Measurements from ENCODE around the gene LRRC71. TPM values are rescaled to one million over a fixed set of nuclear protein-coding genes. Genes with fewer than 3 reads are reported as not detected.

The LRRC71 gene
- total and polyA plus RNA-seq, 2 donors (not counting 1 experiment from before 2014, with no cell fraction given), result not detected

GRCh38 chr1:156963621-156964020 lies 43.2 kb downstream of the LRRC71 start:
- no CpG with 5 or more reads among the region's 3 CpGs for WGBS (ENCODE audit: insufficient coverage)
- ChIA-PET POLR2A (no interaction called here), CTCF (no interaction called here)
- ATAC-seq (ENCODE audit: low read depth) (no peak), DNase-seq (peak; percentile 39)
- H3K27me3 ChIP-seq (replicated peaks in 1 of 4; ENCODE audit: control extremely low read depth in 1 of 4, control insufficient read depth in 3 of 4, insufficient read depth in 4 of 4, low read length in 3 of 4), result peaks cover 0 to 8% (median 0%) of the 10 kb centered on the region in 4 experiments
- peak overlapping the region; percentile 73 for H2AFZ ChIP-seq (ENCODE audit: insufficient read depth, low read depth, low read length, poor library complexity, severe bottlenecking)
- peaks cover 16 to 19% of the 10 kb centered on the region in 2 donors for H3K4me1 ChIP-seq (ENCODE audit: control insufficient read depth in 2 of 2, insufficient read depth in 2 of 2, low read length in 2 of 2)
- H3K79me2 ChIP-seq (ENCODE audit: control insufficient read depth, insufficient read depth, low read length), result no peaks in the 10 kb centered on the region
- intact Hi-C loops (cut with micrococcal nuclease), result no loop called here
- Mint-ChIP-seq H3K27me3 (peaks cover 9% of the 10 kb centered on the region), H3K9me3 (ENCODE audit: insufficient read depth) (no peaks in the 10 kb centered on the region), H3K4me3 (peak overlapping the region; percentile 68), H3K4me1 (peaks cover 27% of the 10 kb centered on the region), H3K27ac (peak overlapping the region; percentile 22)
- peak overlapping the region in 1 of 2 donors; percentile 4 for H3K27ac ChIP-seq (ENCODE audit: low read length in 2 of 2)
- no peaks in the 10 kb centered on the region for H4K20me1 ChIP-seq (ENCODE audit: control insufficient read depth, insufficient read depth, low read length, poor library complexity, severe bottlenecking)
- no peaks in the 10 kb centered on the region for H3K36me3 ChIP-seq (replicated peaks in 1 of 2; ENCODE audit: control extremely low read depth in 1 of 2, control insufficient read depth in 1 of 2, extremely low read depth in 1 of 2, insufficient read depth in 2 of 2, low read length in 1 of 2)
- TF ChIP-seq EZH2 (IDR thresholded peaks at IDR 0.05; ENCODE audit: borderline replicate concordance, insufficient read depth, low read depth, low read length, poor library complexity, severe bottlenecking) (no peak), CTCF (IDR thresholded peaks at IDR 0.05) (no peak)
- H3K9me3 ChIP-seq (ENCODE audit: control extremely low read depth in 1 of 3, control insufficient read depth in 2 of 3, insufficient read depth in 1 of 3, low read length in 2 of 3), result peaks cover 0 to 12% (median 9%) of the 10 kb centered on the region in 3 donors
- peak overlapping the region; percentile 64 for H3K4me2 ChIP-seq (replicated peaks; ENCODE audit: low read depth, low read length, poor library complexity, severe bottlenecking)
- peak overlapping the region; percentile 47 for H3K9ac ChIP-seq (ENCODE audit: low read length)
- H3K4me3 ChIP-seq (ENCODE audit: control extremely low read depth in 1 of 5, extremely low read depth in 1 of 5, insufficient read depth in 1 of 5, low read depth in 2 of 5, low read length in 4 of 5), result peak overlapping the region in 4 of 5 experiments; percentile 18 to 48 (median 27)

- ChIA-PET POLR2A (no interaction called here), CTCF (no interaction called here)
- Histone ChIP-seq H3K9ac (ENCODE audit: low read length) (no peak overlapping the region), H2AFZ (ENCODE audit: insufficient read depth, low read depth, low read length, poor library complexity, severe bottlenecking) (peak overlapping the region; percentile 19), H4K20me1 (ENCODE audit: control insufficient read depth, insufficient read depth, low read length, poor library complexity, severe bottlenecking) (no peaks in the 10 kb centered on the region), H3K27me3 (replicated peaks in 1 of 4; ENCODE audit: control extremely low read depth in 1 of 4, control insufficient read depth in 3 of 4, insufficient read depth in 4 of 4, low read length in 3 of 4) (peaks cover 0 to 10% (median under 1%) of the 10 kb centered on the region in 4 experiments), H3K4me2 (replicated peaks; ENCODE audit: low read depth, low read length, poor library complexity, severe bottlenecking) (no peak overlapping the region), H3K9me3 (ENCODE audit: control extremely low read depth in 1 of 3, control insufficient read depth in 2 of 3, insufficient read depth in 1 of 3, low read length in 2 of 3) (peaks cover 0 to 12% (median 9%) of the 10 kb centered on the region in 3 donors), H3K79me2 (ENCODE audit: control insufficient read depth, insufficient read depth, low read length) (no peaks in the 10 kb centered on the region), H3K4me1 (ENCODE audit: control insufficient read depth in 2 of 2, insufficient read depth in 2 of 2, low read length in 2 of 2) (peaks cover 15 to 17% of the 10 kb centered on the region in 2 donors), H3K27ac (ENCODE audit: low read length in 2 of 2) (no peak overlapping the region), H3K36me3 (replicated peaks in 1 of 2; ENCODE audit: control extremely low read depth in 1 of 2, control insufficient read depth in 1 of 2, extremely low read depth in 1 of 2, insufficient read depth in 2 of 2, low read length in 1 of 2) (no peaks in the 10 kb centered on the region), H3K4me3 (ENCODE audit: control extremely low read depth in 1 of 5, extremely low read depth in 1 of 5, insufficient read depth in 1 of 5, low read depth in 2 of 5, low read length in 4 of 5) (no peak overlapping the region)
- no peak overlapping the region for H3K27ac Mint-ChIP-seq
- no peaks in the 10 kb centered on the region for H3K9me3 Mint-ChIP-seq (ENCODE audit: insufficient read depth)
- intact Hi-C loops (cut with micrococcal nuclease), result no loop called here
- peaks cover 23% of the 10 kb centered on the region for H3K4me1 Mint-ChIP-seq
- DNase-seq (no peak), ATAC-seq (ENCODE audit: low read depth) (no peak)
- H3K4me3 Mint-ChIP-seq, result no peak overlapping the region
- no CpG with 5 or more reads among the region's 2 CpGs for WGBS (ENCODE audit: insufficient coverage)
- no peak for TF ChIP-seq CTCF (IDR thresholded peaks at IDR 0.05)
- TF ChIP-seq EZH2 (IDR thresholded peaks at IDR 0.05; ENCODE audit: borderline replicate concordance, insufficient read depth, low read depth, low read length, poor library complexity, severe bottlenecking), result no peak
- peaks cover 14% of the 10 kb centered on the region for H3K27me3 Mint-ChIP-seq
Observed at GRCh38 chr1:156964441-156964840, 44.0 kb downstream of the LRRC71 start.
